K562 (cell line): Measurements from ENCODE around the gene MVP. TPM values are rescaled to one million over a fixed set of nuclear protein-coding genes. Genes with fewer than 3 reads are reported as not detected.

Source experiments
- CC2D1A ChIP-seq: fragments of 450-650 bp; IDR thresholded peaks from 2 replicates; pipeline ENCODE4 v1.6.1; 2017; ENCODE audit warnings: mild to moderate bottlenecking
- CHD2 ChIP-seq: IDR thresholded peaks from 2 replicates; pipeline ENCODE4 v1.6.1; 2011; ENCODE audit warnings: low read depth, low read length
- ELF2 ChIP-seq: fragments of 250-450 bp; sonication (Bioruptor Pico); IDR thresholded peaks from 2 replicates; pipeline ENCODE4 v1.5.0; 2021; ENCODE audit warnings: mild to moderate bottlenecking
- JUND ChIP-seq, 2 experiments: IDR thresholded peaks; 2 replicates in 1 of 2; 3 replicates in 1 of 2; pipeline ENCODE4 v1.6.1; 2011; ENCODE audit warnings: borderline replicate concordance in 2 of 2, low read depth in 2 of 2, low read length in 2 of 2, improper control_type of control experiment in 1 of 2, missing biosample characterization in 1 of 2, missing genetic modification characterization in 1 of 2, missing genetic modification reagents in 1 of 2
- KLF1 ChIP-seq: fragments of 450-650 bp; IDR thresholded peaks from 2 replicates; pipeline ENCODE4 v1.6.1; 2016; ENCODE audit warnings: missing genetic modification characterization, missing compliant biosample characterization
- NCOA4 ChIP-seq: fragments of 450-650 bp; IDR thresholded peaks from 2 replicates; pipeline ENCODE4 v1.6.1; 2018; ENCODE audit warnings: mild to moderate bottlenecking; ENCODE audit not compliant: partially characterized antibody
- POLR3G ChIP-seq: IDR thresholded peaks from 2 replicates; pipeline ENCODE4 v1.6.1; 2011; ENCODE audit not compliant: insufficient read length, insufficient replicate concordance; ENCODE audit errors: extremely low read depth
- STAT5A ChIP-seq: IDR thresholded peaks from 2 replicates; pipeline ENCODE4 v1.6.1; 2012; ENCODE audit warnings: low read length, inconsistent platforms, borderline replicate concordance
- ZNF561 ChIP-seq: fragments of 450-650 bp; formaldehyde crosslinking; conservative IDR thresholded peaks from 2 replicates; pipeline ENCODE4 v1.4.0; 2020; ENCODE audit warnings: mild to moderate bottlenecking, moderate library complexity
- polyA plus RNA-seq, 8 experiments: library from polyadenylated mRNA; depleted of rRNA in 4 of 8; stranded (reverse) in 5 of 8; unstranded in 3 of 8; fragments of >200 nt; fragmentation: Nextera tagmentation in 2 of 8; fragmentation: Illumina TruSeq in 1 of 8; extraction: Ambion mirVana in 2 of 8; extraction: Trizol in 1 of 8; gene quantifications; 2 replicates each; pipeline versions ENCODE4 v1.2.1 to v1.2.3, GENCODE V29; 2011 to 2014; ENCODE audit warnings: inconsistent platforms in 1 of 8, missing spikeins in 1 of 8
- total RNA-seq, 7 experiments: library from RNA; depleted of rRNA in 6 of 7; stranded (reverse); fragments of >200 nt in 6 of 7; fragmentation: Illumina TruSeq in 2 of 7; extraction: Trizol in 2 of 7; gene quantifications; 2 replicates each; pipeline versions ENCODE4 v1.2.1 to v1.2.3, GENCODE V29; 2011 to 2021; ENCODE audit warnings: low replicate concordance in 1 of 7
- TF ChIP-seq, protein P1 (sequence below): fragments of 450-650 bp; IDR thresholded peaks from 2 replicates; pipeline ENCODE4 v1.6.1; 2016; ENCODE audit warnings: mild to moderate bottlenecking, moderate library complexity
- TF ChIP-seq, protein P2 (sequence below): fragments of 450-650 bp; formaldehyde crosslinking; IDR thresholded peaks from 2 replicates; pipeline ENCODE4 v1.4.0; 2020; ENCODE audit warnings: mild to moderate bottlenecking
- TF ChIP-seq, protein P3 (sequence below): fragments of 250-450 bp; sonication (Bioruptor Pico); IDR thresholded peaks from 2 replicates; pipeline ENCODE4 v1.8.0; 2021; ENCODE audit warnings: borderline replicate concordance, mild to moderate bottlenecking, moderate library complexity; ENCODE audit not compliant: poor library complexity, severe bottlenecking

MVP gene
- total and polyA plus RNA-seq, 9 of the 15 experiments (the other 6 are each of a cell fraction or from before 2014, with no cell fraction given): 0.39 to 1.9 (median 0.76) TPM; not detected in 2

DNA sequence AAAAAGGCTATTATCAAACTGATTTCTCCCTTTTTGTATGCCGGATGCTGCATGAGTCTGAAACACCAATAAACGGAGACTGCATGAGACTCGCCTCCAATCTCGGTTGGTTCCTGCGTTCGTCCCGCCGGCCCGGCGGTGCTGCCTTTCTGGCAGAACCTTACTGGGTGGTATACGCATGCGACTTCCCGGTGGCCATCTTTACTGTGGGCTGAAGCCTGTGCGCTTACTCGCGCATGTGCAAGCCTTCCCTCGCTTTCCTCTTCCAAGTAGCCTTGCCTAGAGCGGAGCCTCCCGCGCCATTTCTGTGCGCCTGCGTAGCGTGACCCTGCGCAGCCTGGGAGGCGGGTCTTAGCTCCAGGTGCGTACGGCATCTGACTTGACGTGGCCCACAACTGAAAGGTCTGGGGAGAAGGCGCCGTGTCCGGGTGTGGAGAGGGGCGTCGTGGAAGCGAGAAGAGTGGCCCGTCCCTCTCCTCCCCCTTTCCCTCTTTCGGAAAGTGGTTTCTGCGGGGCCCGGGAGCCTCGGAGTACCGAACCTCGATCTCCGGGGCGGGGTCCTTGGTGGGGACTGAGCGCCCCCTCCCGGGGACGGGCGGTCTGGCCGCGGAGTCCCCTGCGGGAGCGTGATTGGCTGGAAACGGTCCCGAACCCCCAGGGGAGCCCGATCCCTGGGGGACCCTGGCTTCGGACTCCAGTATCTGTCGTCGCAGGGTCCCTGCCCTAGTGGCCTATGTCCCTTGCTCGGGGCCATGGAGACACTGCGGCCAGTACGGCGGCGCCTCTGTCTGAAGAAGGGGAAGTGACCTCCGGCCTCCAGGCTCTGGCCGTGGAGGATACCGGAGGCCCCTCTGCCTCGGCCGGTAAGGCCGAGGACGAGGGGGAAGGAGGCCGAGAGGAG lies 4.2 kb upstream of the MVP start, which contains the start of gene PAGR1 (continued):
- TF ChIP-seq JUND (IDR thresholded peaks at IDR 0.05; ENCODE audit: borderline replicate concordance, low read depth, low read length): peak; percentile 33; the same call in 1 of the 2 replicates
- TF ChIP-seq JUND (tag; IDR thresholded peaks at IDR 0.05; ENCODE audit: borderline replicate concordance, low read depth, low read length): peak; percentile 26; the same call in 1 of the 3 replicates
- TF ChIP-seq, protein P1, sequence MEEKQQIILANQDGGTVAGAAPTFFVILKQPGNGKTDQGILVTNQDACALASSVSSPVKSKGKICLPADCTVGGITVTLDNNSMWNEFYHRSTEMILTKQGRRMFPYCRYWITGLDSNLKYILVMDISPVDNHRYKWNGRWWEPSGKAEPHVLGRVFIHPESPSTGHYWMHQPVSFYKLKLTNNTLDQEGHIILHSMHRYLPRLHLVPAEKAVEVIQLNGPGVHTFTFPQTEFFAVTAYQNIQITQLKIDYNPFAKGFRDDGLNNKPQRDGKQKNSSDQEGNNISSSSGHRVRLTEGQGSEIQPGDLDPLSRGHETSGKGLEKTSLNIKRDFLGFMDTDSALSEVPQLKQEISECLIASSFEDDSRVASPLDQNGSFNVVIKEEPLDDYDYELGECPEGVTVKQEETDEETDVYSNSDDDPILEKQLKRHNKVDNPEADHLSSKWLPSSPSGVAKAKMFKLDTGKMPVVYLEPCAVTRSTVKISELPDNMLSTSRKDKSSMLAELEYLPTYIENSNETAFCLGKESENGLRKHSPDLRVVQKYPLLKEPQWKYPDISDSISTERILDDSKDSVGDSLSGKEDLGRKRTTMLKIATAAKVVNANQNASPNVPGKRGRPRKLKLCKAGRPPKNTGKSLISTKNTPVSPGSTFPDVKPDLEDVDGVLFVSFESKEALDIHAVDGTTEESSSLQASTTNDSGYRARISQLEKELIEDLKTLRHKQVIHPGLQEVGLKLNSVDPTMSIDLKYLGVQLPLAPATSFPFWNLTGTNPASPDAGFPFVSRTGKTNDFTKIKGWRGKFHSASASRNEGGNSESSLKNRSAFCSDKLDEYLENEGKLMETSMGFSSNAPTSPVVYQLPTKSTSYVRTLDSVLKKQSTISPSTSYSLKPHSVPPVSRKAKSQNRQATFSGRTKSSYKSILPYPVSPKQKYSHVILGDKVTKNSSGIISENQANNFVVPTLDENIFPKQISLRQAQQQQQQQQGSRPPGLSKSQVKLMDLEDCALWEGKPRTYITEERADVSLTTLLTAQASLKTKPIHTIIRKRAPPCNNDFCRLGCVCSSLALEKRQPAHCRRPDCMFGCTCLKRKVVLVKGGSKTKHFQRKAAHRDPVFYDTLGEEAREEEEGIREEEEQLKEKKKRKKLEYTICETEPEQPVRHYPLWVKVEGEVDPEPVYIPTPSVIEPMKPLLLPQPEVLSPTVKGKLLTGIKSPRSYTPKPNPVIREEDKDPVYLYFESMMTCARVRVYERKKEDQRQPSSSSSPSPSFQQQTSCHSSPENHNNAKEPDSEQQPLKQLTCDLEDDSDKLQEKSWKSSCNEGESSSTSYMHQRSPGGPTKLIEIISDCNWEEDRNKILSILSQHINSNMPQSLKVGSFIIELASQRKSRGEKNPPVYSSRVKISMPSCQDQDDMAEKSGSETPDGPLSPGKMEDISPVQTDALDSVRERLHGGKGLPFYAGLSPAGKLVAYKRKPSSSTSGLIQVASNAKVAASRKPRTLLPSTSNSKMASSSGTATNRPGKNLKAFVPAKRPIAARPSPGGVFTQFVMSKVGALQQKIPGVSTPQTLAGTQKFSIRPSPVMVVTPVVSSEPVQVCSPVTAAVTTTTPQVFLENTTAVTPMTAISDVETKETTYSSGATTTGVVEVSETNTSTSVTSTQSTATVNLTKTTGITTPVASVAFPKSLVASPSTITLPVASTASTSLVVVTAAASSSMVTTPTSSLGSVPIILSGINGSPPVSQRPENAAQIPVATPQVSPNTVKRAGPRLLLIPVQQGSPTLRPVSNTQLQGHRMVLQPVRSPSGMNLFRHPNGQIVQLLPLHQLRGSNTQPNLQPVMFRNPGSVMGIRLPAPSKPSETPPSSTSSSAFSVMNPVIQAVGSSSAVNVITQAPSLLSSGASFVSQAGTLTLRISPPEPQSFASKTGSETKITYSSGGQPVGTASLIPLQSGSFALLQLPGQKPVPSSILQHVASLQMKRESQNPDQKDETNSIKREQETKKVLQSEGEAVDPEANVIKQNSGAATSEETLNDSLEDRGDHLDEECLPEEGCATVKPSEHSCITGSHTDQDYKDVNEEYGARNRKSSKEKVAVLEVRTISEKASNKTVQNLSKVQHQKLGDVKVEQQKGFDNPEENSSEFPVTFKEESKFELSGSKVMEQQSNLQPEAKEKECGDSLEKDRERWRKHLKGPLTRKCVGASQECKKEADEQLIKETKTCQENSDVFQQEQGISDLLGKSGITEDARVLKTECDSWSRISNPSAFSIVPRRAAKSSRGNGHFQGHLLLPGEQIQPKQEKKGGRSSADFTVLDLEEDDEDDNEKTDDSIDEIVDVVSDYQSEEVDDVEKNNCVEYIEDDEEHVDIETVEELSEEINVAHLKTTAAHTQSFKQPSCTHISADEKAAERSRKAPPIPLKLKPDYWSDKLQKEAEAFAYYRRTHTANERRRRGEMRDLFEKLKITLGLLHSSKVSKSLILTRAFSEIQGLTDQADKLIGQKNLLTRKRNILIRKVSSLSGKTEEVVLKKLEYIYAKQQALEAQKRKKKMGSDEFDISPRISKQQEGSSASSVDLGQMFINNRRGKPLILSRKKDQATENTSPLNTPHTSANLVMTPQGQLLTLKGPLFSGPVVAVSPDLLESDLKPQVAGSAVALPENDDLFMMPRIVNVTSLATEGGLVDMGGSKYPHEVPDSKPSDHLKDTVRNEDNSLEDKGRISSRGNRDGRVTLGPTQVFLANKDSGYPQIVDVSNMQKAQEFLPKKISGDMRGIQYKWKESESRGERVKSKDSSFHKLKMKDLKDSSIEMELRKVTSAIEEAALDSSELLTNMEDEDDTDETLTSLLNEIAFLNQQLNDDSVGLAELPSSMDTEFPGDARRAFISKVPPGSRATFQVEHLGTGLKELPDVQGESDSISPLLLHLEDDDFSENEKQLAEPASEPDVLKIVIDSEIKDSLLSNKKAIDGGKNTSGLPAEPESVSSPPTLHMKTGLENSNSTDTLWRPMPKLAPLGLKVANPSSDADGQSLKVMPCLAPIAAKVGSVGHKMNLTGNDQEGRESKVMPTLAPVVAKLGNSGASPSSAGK: peak; percentile 83
- TF ChIP-seq CHD2: peak; percentile 12; the same call in 1 of the 2 replicates
- TF ChIP-seq ELF2 (CRISPR knock-in tag): no peak
- TF ChIP-seq POLR3G: no peak
- TF ChIP-seq, protein P2, sequence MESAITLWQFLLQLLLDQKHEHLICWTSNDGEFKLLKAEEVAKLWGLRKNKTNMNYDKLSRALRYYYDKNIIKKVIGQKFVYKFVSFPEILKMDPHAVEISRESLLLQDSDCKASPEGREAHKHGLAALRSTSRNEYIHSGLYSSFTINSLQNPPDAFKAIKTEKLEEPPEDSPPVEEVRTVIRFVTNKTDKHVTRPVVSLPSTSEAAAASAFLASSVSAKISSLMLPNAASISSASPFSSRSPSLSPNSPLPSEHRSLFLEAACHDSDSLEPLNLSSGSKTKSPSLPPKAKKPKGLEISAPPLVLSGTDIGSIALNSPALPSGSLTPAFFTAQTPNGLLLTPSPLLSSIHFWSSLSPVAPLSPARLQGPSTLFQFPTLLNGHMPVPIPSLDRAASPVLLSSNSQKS (CRISPR knock-in tag): 0 out of 2 replicates have a peak, but pooled peaks have one; percentile 21
- TF ChIP-seq STAT5A: no peak
- 0 out of 2 replicates have a peak, but pooled peaks have one; percentile 41 for TF ChIP-seq ZNF561
- peak; percentile 88 for TF ChIP-seq CC2D1A
- TF ChIP-seq, protein P3, sequence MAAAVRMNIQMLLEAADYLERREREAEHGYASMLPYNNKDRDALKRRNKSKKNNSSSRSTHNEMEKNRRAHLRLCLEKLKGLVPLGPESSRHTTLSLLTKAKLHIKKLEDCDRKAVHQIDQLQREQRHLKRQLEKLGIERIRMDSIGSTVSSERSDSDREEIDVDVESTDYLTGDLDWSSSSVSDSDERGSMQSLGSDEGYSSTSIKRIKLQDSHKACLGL: no peak
- TF ChIP-seq KLF1 (tag): peak; percentile 42; the same call in 1 of the 2 replicates
- TF ChIP-seq NCOA4: no peak
